ENCODE measurements around the gene CRTC3.

CRTC3 gene

DNA sequence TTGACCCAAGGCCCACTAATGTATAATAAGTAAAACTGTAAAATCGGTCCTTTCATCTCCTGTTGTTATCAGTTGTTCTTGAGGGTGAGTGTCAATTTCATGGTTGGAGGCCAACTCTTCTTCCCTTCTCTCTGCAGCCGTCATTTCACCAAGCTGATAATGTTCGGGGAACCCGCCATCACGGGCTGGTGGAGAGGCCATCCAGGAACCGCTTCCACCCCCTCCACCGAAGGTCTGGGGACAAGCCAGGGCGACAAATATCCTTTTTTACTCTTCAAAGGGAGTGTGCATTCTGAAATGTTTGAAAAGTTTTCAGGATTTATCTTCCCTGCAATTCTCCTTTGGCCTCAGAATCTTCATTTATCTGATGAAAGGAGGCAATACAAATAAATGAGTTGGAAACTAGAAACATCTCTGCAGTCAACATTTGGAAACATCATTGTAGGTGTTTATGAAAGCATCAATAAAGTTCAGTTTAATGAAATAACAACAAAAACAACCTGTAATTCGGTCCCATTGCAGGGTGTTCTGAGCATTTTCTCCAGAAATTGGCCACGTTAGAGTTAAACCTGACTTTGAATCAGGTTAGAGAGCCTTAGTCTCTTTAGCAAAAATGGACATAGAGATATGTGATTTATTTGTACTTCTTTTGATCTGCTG, 63.9 kb downstream of the CRTC3 start:
- TF ChIP-seq FOXP2 (optimal IDR thresholded peaks at IDR 0.05; ENCODE audit: borderline replicate concordance, extremely low read depth, extremely low read length, insufficient read depth) (no peak), TAF1 (IDR thresholded peaks at IDR 0.05; ENCODE audit: borderline replicate concordance, insufficient read depth, low read length) (no peak), POLR2AphosphoS5 (IDR thresholded peaks at IDR 0.05; ENCODE audit: low read depth, low read length) (no peak), SIN3A (IDR thresholded peaks at IDR 0.05; ENCODE audit: borderline replicate concordance, insufficient read depth, low read length) (no peak)
- TF ChIP-seq, protein P1, sequence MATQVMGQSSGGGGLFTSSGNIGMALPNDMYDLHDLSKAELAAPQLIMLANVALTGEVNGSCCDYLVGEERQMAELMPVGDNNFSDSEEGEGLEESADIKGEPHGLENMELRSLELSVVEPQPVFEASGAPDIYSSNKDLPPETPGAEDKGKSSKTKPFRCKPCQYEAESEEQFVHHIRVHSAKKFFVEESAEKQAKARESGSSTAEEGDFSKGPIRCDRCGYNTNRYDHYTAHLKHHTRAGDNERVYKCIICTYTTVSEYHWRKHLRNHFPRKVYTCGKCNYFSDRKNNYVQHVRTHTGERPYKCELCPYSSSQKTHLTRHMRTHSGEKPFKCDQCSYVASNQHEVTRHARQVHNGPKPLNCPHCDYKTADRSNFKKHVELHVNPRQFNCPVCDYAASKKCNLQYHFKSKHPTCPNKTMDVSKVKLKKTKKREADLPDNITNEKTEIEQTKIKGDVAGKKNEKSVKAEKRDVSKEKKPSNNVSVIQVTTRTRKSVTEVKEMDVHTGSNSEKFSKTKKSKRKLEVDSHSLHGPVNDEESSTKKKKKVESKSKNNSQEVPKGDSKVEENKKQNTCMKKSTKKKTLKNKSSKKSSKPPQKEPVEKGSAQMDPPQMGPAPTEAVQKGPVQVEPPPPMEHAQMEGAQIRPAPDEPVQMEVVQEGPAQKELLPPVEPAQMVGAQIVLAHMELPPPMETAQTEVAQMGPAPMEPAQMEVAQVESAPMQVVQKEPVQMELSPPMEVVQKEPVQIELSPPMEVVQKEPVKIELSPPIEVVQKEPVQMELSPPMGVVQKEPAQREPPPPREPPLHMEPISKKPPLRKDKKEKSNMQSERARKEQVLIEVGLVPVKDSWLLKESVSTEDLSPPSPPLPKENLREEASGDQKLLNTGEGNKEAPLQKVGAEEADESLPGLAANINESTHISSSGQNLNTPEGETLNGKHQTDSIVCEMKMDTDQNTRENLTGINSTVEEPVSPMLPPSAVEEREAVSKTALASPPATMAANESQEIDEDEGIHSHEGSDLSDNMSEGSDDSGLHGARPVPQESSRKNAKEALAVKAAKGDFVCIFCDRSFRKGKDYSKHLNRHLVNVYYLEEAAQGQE (IDR thresholded peaks at IDR 0.05; ENCODE audit: insufficient read depth in 1 of 2, low read depth in 2 of 2, low read length in 2 of 2) = no peak

DNA sequence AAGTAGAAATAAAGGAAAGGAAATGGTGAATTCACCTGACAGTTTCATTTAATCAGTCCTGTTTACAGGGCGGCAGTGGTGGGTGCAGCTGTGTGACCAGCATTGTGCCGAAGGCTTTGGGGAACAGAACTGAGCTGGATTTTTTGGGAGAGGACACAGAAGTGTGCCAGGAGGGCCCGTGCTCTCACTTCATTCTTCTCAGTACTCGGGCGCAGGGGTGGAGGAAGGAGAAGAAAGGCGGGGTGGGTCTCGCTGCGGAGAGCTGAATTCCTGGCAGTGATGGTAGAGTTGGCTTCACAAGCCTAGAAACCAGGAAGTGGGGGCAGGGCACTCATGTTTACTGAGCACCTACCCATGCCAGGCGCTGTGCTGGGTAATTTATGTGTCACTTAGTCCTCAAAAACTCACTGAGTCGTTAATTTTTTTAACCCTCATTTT, 64.6 kb downstream of the CRTC3 start:
- TF ChIP-seq, protein P1 (IDR thresholded peaks at IDR 0.05; ENCODE audit: insufficient read depth in 1 of 2, low read depth in 2 of 2, low read length in 2 of 2) = no peak
- no peak for TF ChIP-seq TAF1 (IDR thresholded peaks at IDR 0.05; ENCODE audit: borderline replicate concordance, insufficient read depth, low read length)
- TF ChIP-seq SIN3A (IDR thresholded peaks at IDR 0.05; ENCODE audit: borderline replicate concordance, insufficient read depth, low read length) = no peak
- TF ChIP-seq FOXP2 (optimal IDR thresholded peaks at IDR 0.05; ENCODE audit: borderline replicate concordance, extremely low read depth, extremely low read length, insufficient read depth) = no peak
- no peak for TF ChIP-seq POLR2AphosphoS5 (IDR thresholded peaks at IDR 0.05; ENCODE audit: low read depth, low read length)

DNA sequence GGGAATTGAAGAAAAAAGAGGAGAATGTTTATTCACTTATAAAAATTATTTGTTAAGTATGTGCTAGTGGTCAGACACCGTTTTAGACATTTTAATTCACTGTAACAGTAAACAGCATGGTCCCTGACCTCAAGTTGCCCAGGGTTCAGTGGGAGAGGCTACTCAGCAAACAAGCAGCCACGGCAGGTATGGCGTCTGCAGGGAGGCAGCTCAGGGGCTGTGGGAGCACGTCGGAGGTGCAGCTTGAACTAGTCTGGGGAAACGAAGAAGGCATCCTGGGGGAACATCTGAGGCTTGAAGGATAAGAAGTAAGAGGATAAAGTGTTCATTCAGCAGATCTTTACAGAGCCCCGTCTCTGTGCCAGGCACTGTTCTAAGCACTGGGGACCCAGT, 66.0 kb downstream of the CRTC3 start:
- TF ChIP-seq POLR2AphosphoS5 (IDR thresholded peaks at IDR 0.05; ENCODE audit: low read depth, low read length) (no peak), SIN3A (IDR thresholded peaks at IDR 0.05; ENCODE audit: borderline replicate concordance, insufficient read depth, low read length) (no peak), TAF1 (IDR thresholded peaks at IDR 0.05; ENCODE audit: borderline replicate concordance, insufficient read depth, low read length) (no peak), FOXP2 (optimal IDR thresholded peaks at IDR 0.05; ENCODE audit: borderline replicate concordance, extremely low read depth, extremely low read length, insufficient read depth) (no peak)
- TF ChIP-seq, protein P1 (IDR thresholded peaks at IDR 0.05; ENCODE audit: insufficient read depth in 1 of 2, low read depth in 2 of 2, low read length in 2 of 2) = no peak

DNA sequence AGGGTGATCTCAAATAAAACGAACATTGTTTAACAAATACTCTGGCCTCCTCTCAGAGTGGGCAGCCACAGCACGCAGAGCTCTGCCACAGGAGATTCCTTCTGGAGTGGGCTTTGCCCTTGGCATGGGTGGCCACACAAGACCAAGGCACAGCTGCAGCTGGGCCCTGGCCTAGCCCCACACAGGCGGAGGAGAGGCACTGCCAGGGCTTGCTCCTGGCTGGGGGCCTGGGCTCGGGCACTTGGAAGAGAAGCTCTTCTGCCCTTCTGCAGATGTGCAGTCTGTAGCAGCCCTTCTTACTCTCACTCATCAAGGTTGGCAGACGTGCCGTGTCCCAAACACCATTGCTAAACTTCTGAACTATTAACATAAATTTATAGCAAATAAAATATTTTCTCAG, 67.2 kb downstream of the CRTC3 start:
- TF ChIP-seq POLR2AphosphoS5 (IDR thresholded peaks at IDR 0.05; ENCODE audit: low read depth, low read length) (no peak), TAF1 (IDR thresholded peaks at IDR 0.05; ENCODE audit: borderline replicate concordance, insufficient read depth, low read length) (no peak), FOXP2 (optimal IDR thresholded peaks at IDR 0.05; ENCODE audit: borderline replicate concordance, extremely low read depth, extremely low read length, insufficient read depth) (no peak), SIN3A (IDR thresholded peaks at IDR 0.05; ENCODE audit: borderline replicate concordance, insufficient read depth, low read length) (no peak)
- TF ChIP-seq, protein P1 (IDR thresholded peaks at IDR 0.05; ENCODE audit: insufficient read depth in 1 of 2, low read depth in 2 of 2, low read length in 2 of 2) = no peak

All from PFSK-1 (cell line).